HepG2 (cell line): Measurements from ENCODE around the gene UBR3. TPM values are rescaled to one million over a fixed set of nuclear protein-coding genes. Genes with fewer than 3 reads are reported as not detected.

Source experiments
- TMF1 ChIP-seq: sonication (generic); formaldehyde crosslinking; IDR thresholded peaks from 2 replicates; pipeline ENCODE4 v1.8.1; 2022; ENCODE audit warnings: low read depth, missing genetic modification reagents
- TOE1 ChIP-seq: sonication (generic); formaldehyde crosslinking; IDR thresholded peaks from 2 replicates; pipeline ENCODE4 v1.4.0; 2020; ENCODE audit warnings: mild to moderate bottlenecking, missing genetic modification reagents
- ZNF20 ChIP-seq: sonication (generic); formaldehyde crosslinking; IDR thresholded peaks from 2 replicates; pipeline ENCODE4 v1.4.0; 2020; ENCODE audit warnings: mild to moderate bottlenecking, moderate library complexity, missing genetic modification reagents
- ZNF317 ChIP-seq: sonication (generic); formaldehyde crosslinking; IDR thresholded peaks from 2 replicates; pipeline ENCODE4 v1.5.0; 2020; ENCODE audit warnings: mild to moderate bottlenecking, missing genetic modification reagents
- ZNF501 ChIP-seq: sonication (generic); formaldehyde crosslinking; IDR thresholded peaks from 2 replicates; pipeline ENCODE4 v1.5.1; 2020; ENCODE audit warnings: mild to moderate bottlenecking, moderate library complexity, missing genetic modification reagents
- ZNF564 ChIP-seq: sonication (generic); formaldehyde crosslinking; IDR thresholded peaks from 2 replicates; pipeline ENCODE4 v1.8.1; 2023; ENCODE audit warnings: mild to moderate bottlenecking, missing genetic modification reagents
- polyA plus RNA-seq, 8 experiments: library from polyadenylated mRNA; depleted of rRNA in 3 of 8; stranded (reverse) in 7 of 8; unstranded in 1 of 8; fragments of >200 nt; fragmentation: Illumina TruSeq in 4 of 8; extraction: Trizol in 4 of 8; gene quantifications; 2 replicates each; pipeline versions ENCODE4 v1.2.1 to v1.2.3, GENCODE V29; 2011 to 2016; ENCODE audit warnings: low read depth in 4 of 8, missing spikeins in 1 of 8, mixed read lengths in 1 of 8; ENCODE audit not compliant: insufficient read depth in 1 of 8
- total RNA-seq, 5 experiments: library from RNA; depleted of rRNA; stranded (reverse); fragments of >200 nt; fragmentation: Illumina TruSeq; extraction: Trizol; gene quantifications; 2 replicates each; pipeline ENCODE4 v1.2.3, GENCODE V29; 2016; ENCODE audit warnings: low read depth in 1 of 5
- TF ChIP-seq, protein P1 (sequence below): sonication (generic); formaldehyde crosslinking; IDR thresholded peaks from 2 replicates; pipeline ENCODE4 v1.4.0; 2020; ENCODE audit warnings: mild to moderate bottlenecking, missing genetic modification reagents
- TF ChIP-seq, protein P2 (sequence below): sonication (generic); formaldehyde crosslinking; IDR thresholded peaks from 2 replicates; pipeline ENCODE4 v1.4.0; 2020; ENCODE audit warnings: missing genetic modification reagents
- TF ChIP-seq, protein P3 (sequence below): IDR thresholded peaks from 2 replicates; pipeline ENCODE4 v1.6.1; 2016

Gene UBR3
- total and polyA plus RNA-seq, 2 of the 13 experiments (the other 11 are each of a cell fraction or from before 2014, with no cell fraction given), result 15.1 to 28.0 TPM

DNA sequence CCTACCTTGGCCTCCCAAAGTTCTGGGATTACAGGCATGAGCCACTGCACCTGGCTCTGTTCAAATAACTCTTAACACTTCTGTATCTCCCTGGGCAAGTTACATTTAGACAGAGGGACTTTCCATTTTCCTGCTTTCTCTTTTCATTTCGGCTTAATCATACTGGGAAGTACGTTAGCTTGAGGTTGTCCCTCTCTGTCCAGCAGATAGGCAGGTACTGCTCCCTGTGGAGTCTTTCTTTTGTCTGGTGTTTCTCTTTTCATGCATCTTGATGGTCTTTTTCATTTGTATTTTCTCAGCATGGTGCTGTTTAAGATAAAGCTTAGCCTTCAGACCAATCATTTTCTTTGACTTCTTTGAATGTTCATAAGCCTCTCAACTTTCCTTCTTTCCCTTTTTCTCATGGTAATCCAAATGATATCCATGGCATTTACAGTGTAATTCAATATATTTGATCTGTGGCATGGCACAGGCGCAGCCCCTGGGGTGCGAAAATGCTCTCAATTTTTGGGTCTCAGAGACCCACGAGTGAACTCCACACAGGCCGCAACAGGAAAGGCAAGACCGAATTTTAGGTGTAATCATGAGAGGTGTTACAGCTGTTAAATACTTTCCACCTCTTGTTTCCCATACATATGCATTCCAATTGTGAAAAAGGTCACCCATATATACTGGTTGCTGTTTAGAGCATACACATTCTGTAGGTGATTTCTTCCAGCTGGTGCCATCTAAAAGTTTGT, 250.7 kb downstream of the UBR3 start (continued):
- TF ChIP-seq, protein P1, sequence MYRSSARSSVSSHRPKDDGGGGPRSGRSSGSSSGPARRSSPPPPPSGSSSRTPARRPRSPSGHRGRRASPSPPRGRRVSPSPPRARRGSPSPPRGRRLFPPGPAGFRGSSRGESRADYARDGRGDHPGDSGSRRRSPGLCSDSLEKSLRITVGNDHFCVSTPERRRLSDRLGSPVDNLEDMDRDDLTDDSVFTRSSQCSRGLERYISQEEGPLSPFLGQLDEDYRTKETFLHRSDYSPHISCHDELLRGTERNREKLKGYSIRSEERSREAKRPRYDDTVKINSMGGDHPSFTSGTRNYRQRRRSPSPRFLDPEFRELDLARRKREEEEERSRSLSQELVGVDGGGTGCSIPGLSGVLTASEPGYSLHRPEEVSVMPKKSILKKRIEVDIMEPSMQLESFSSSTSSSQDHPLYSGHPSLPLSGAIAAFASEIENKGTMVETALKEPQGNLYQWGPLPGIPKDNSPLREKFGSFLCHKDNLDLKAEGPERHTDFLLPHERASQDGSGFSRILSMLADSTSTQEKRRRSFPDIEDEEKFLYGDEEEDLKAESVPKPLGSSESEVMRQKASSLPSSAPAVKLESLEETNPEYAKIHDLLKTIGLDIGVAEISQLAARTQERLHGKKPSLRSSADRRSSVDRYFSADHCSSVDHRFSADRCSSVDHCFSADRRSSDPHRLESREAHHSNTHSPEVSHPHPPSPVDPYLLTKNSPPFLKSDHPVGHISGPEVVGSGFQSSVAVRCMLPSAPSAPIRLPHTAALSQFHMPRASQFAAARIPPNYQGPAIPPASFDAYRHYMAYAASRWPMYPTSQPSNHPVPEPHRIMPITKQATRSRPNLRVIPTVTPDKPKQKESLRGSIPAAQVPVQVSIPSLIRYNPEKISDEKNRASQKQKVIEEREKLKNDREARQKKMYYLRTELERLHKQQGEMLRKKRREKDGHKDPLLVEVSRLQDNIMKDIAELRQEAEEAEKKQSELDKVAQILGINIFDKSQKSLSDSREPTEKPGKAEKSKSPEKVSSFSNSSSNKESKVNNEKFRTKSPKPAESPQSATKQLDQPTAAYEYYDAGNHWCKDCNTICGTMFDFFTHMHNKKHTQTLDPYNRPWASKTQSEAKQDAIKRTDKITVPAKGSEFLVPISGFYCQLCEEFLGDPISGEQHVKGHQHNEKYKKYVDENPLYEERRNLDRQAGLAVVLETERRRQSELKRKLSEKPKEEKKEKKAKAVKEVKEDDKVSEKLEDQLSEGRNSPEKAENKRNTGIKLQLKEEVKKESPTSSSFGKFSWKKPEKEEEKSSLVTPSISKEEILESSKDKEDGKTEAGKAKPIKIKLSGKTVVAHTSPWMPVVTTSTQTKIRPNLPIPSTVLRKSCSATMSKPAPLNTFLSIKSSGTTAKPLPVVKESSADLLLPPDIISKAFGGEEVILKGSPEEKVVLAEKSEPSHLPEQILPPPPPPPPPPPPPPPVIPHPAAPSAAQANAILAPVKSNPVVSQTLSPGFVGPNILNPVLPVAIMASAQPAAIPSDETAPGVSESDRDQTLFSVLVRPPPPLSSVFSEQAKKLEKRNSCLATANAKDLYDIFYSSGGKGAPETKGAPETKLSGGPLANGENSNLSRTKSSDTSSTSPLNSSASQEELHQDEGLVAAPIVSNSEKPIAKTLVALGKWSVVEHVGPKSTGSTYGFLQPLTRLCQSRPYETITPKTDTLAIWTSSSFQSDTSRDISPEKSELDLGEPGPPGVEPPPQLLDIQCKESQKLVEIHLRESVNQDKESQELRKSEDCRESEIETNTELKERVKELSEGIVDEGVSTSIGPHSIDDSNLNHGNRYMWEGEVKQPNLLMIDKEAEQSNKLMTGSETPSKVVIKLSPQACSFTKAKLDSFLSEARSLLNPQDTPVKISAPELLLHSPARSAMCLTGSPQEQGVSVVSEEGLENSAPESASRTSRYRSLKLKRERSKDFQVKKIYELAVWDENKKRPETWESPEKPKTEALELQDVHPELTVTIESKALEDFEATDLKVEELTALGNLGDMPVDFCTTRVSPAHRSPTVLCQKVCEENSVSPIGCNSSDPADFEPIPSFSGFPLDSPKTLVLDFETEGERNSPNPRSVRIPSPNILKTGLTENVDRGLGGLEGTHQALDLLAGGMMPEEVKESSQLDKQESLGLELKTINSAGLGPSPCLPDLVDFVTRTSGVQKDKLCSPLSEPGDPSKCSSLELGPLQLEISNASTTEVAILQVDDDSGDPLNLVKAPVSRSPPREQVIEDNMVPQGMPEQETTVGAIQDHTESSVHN, result no peak
- TF ChIP-seq, protein P2, sequence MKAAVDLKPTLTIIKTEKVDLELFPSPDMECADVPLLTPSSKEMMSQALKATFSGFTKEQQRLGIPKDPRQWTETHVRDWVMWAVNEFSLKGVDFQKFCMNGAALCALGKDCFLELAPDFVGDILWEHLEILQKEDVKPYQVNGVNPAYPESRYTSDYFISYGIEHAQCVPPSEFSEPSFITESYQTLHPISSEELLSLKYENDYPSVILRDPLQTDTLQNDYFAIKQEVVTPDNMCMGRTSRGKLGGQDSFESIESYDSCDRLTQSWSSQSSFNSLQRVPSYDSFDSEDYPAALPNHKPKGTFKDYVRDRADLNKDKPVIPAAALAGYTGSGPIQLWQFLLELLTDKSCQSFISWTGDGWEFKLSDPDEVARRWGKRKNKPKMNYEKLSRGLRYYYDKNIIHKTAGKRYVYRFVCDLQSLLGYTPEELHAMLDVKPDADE (CRISPR knock-in tag), result no peak
- TF ChIP-seq TOE1 (no peak), ZNF564 (CRISPR knock-in tag) (no peak), ZNF20 (CRISPR knock-in tag) (no peak), TMF1 (no peak), ZNF317 (no peak), ZNF501 (CRISPR knock-in tag) (no peak)
- TF ChIP-seq, protein P3, sequence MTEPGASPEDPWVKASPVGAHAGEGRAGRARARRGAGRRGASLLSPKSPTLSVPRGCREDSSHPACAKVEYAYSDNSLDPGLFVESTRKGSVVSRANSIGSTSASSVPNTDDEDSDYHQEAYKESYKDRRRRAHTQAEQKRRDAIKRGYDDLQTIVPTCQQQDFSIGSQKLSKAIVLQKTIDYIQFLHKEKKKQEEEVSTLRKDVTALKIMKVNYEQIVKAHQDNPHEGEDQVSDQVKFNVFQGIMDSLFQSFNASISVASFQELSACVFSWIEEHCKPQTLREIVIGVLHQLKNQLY (CRISPR knock-in tag), result no peak
